MM.1S (cell line): ENCODE results near the gene NUDT1.

Source experiments
- DNase-seq: peaks from one replicate; pipeline ENCODE4 v3.0.0-alpha.2; 2015
- H2AFZ ChIP-seq: fragments of 300-600 bp; sonication (generic); 2 replicates; pipeline ENCODE4 v1.6.0; 2016; ENCODE audit warnings: antibody characterized with exemption, low read length
- H3F3A ChIP-seq: fragments of 300-600 bp; sonication (generic); 2 replicates; pipeline ENCODE4 v1.6.1; 2016; ENCODE audit warnings: mild to moderate bottlenecking, antibody characterized with exemption, low read length, moderate library complexity, mixed read lengths; ENCODE audit not compliant: insufficient read depth
- H3K27ac ChIP-seq: fragments of 300-600 bp; sonication (generic); 2 replicates; pipeline ENCODE4 v1.5.1; 2016; ENCODE audit warnings: mild to moderate bottlenecking, low read length
- H3K27me3 ChIP-seq: fragments of 300-600 bp; sonication (generic); replicated peaks from 2 replicates; pipeline ENCODE4 v1.6.0; 2016; ENCODE audit warnings: low read length; ENCODE audit not compliant: insufficient read depth
- H3K36me3 ChIP-seq: fragments of 300-600 bp; sonication (generic); replicated peaks from 2 replicates; pipeline ENCODE4 v1.6.1; 2016; ENCODE audit warnings: mild to moderate bottlenecking, low read length, mixed read lengths; ENCODE audit not compliant: insufficient read depth
- H3K4me1 ChIP-seq: fragments of 300-600 bp; sonication (generic); 2 replicates; pipeline ENCODE4 v1.6.1; 2016; ENCODE audit warnings: low read length, mixed read lengths
- H3K4me2 ChIP-seq: fragments of 300-600 bp; sonication (generic); 2 replicates; pipeline ENCODE4 v1.6.0; 2016; ENCODE audit warnings: low read depth, low read length
- H3K4me3 ChIP-seq: fragments of 300-600 bp; sonication (generic); 2 replicates; pipeline ENCODE4 v1.5.1; 2016; ENCODE audit warnings: low read length, mixed read lengths
- H3K79me2 ChIP-seq: fragments of 300-600 bp; sonication (generic); 2 replicates; pipeline ENCODE4 v1.6.1; 2016; ENCODE audit warnings: mixed run types, low read length, mixed read lengths
- H3K9ac ChIP-seq: fragments of 300-600 bp; sonication (generic); 2 replicates; pipeline ENCODE4 v1.6.1; 2016; ENCODE audit warnings: low read length, mixed read lengths
- H3K9me2 ChIP-seq: fragments of 300-600 bp; sonication (generic); replicated peaks from 2 replicates; pipeline ENCODE4 v1.6.1; 2016; ENCODE audit warnings: mild to moderate bottlenecking, low read length, mixed read lengths; ENCODE audit not compliant: insufficient read depth
- H3K9me3 ChIP-seq: fragments of 300-600 bp; sonication (generic); replicated peaks from 2 replicates; pipeline ENCODE4 v1.6.1; 2016; ENCODE audit warnings: mild to moderate bottlenecking, low read length, mixed read lengths; ENCODE audit not compliant: insufficient read depth
- H4K20me1 ChIP-seq: fragments of 300-600 bp; sonication (generic); 2 replicates; pipeline ENCODE4 v1.6.1; 2016; ENCODE audit warnings: mild to moderate bottlenecking, low read length, moderate library complexity, mixed read lengths; ENCODE audit not compliant: insufficient read depth
- CTCF ChIP-seq: fragments of 300-600 bp; sonication (generic); IDR thresholded peaks from 2 replicates; pipeline ENCODE4 v1.5.1; 2016; ENCODE audit warnings: antibody characterized with exemption, low read length, mixed read lengths
- EZH2 ChIP-seq: fragments of 300-600 bp; sonication (generic); optimal IDR thresholded peaks from 2 replicates; pipeline ENCODE3; 2017; ENCODE audit warnings: low read depth, mild to moderate bottlenecking, antibody characterized with exemption, low read length, mixed read lengths
- EZH2phosphoT487 ChIP-seq: fragments of 300-600 bp; sonication (generic); IDR thresholded peaks from 2 replicates; pipeline ENCODE4 v1.6.1; 2018; ENCODE audit warnings: antibody characterized with exemption, low read length

NUDT1 gene

GRCh38 chr7:2257046-2257551 is 15.1 kb downstream of the NUDT1 start:
- no peaks in the 10 kb centered on the region for H3K79me2 ChIP-seq
- H3K9me2 ChIP-seq, result no peaks in the 10 kb centered on the region
- no peak overlapping the region for H3K9ac ChIP-seq
- H3K36me3 ChIP-seq, result no peaks in the 10 kb centered on the region
- H3K4me3 ChIP-seq, result no peak overlapping the region
- DNase-seq, result no peak
- H3F3A ChIP-seq, result no peaks in the 10 kb centered on the region
- no peaks in the 10 kb centered on the region for H4K20me1 ChIP-seq
- no peaks in the 10 kb centered on the region for H3K9me3 ChIP-seq
- TF ChIP-seq EZH2 (no peak), EZH2phosphoT487 (no peak), CTCF (no peak)
- H3K4me1 ChIP-seq, result no peaks in the 10 kb centered on the region
- no peaks in the 10 kb centered on the region for H3K27me3 ChIP-seq
- H2AFZ ChIP-seq, result no peak overlapping the region
- no peak overlapping the region for H3K4me2 ChIP-seq
- H3K27ac ChIP-seq, result no peak overlapping the region

- DNase-seq, result no peak
- H3K9me3 ChIP-seq, result no peaks in the 10 kb centered on the region
- H3K27ac ChIP-seq, result no peak overlapping the region
- no peaks in the 10 kb centered on the region for H3K79me2 ChIP-seq
- H3K9ac ChIP-seq, result no peak overlapping the region
- no peaks in the 10 kb centered on the region for H3K27me3 ChIP-seq
- H2AFZ ChIP-seq, result no peak overlapping the region
- H3K4me2 ChIP-seq, result no peak overlapping the region
- H3K4me1 ChIP-seq, result no peaks in the 10 kb centered on the region
- no peaks in the 10 kb centered on the region for H3F3A ChIP-seq
- H4K20me1 ChIP-seq, result no peaks in the 10 kb centered on the region
- TF ChIP-seq CTCF, result no peak
- TF ChIP-seq EZH2, result no peak
- no peak for TF ChIP-seq EZH2phosphoT487
- H3K36me3 ChIP-seq, result no peaks in the 10 kb centered on the region
- no peaks in the 10 kb centered on the region for H3K9me2 ChIP-seq
- no peak overlapping the region for H3K4me3 ChIP-seq
These were observed 15.6 kb downstream of the NUDT1 start for GRCh38 chr7:2257651-2258050.

- no peak overlapping the region for H3K9ac ChIP-seq
These were observed 16.8 kb downstream of the NUDT1 start for GRCh38 chr7:2258661-2259365.

More at GRCh38 chr7:2258661-2259365, 16.8 kb downstream of the NUDT1 start:
- Histone ChIP-seq H3F3A (no peaks in the 10 kb centered on the region), H3K4me1 (no peaks in the 10 kb centered on the region), H4K20me1 (no peaks in the 10 kb centered on the region), H3K27ac (no peak overlapping the region), H3K9me3 (no peaks in the 10 kb centered on the region), H3K27me3 (no peaks in the 10 kb centered on the region), H3K4me3 (no peak overlapping the region), H3K9me2 (no peaks in the 10 kb centered on the region), H3K4me2 (no peak overlapping the region), H3K36me3 (no peaks in the 10 kb centered on the region), H2AFZ (no peak overlapping the region), H3K79me2 (no peaks in the 10 kb centered on the region)
- TF ChIP-seq CTCF (no peak), EZH2 (no peak), EZH2phosphoT487 (no peak)
- no peak for DNase-seq
